OCI-LY7 (cell line): ENCODE results near the gene MED15. TPM values are rescaled to one million over a fixed set of nuclear protein-coding genes. Genes with fewer than 3 reads are reported as not detected.

Experiments used
- BruUV-seq: library from RNA; stranded (reverse); fragments of 400-500 nt; replicated peaks from 2 replicates; lab custom pipeline; 2021; lab: Mats Ljungman, UMichigan
- CTCF ChIA-PET: fragments of 300-600 bp; sonication (Branson Sonifier 250); formaldehyde crosslinking; loops from one replicate; lab custom pipeline; 2022; ENCODE audit warnings: antibody characterized with exemption; ENCODE audit not compliant: unreplicated experiment; lab: Charles Lee
- POLR2A ChIA-PET: fragments of 300-600 bp; sonication (Branson Sonifier 250); formaldehyde crosslinking; loops from one replicate; lab custom pipeline; 2022; ENCODE audit warnings: antibody characterized with exemption; lab: Charles Lee
- DNase-seq: peaks from one replicate; pipeline ENCODE4 v3.0.0-alpha.2; 2015; ENCODE audit warnings: low spot score
- H2AFZ ChIP-seq: fragments of 200-600 bp; sonication (generic), shearing (Covaris generic); 2 replicates; pipeline ENCODE4 v1.6.1; 2014; ENCODE audit warnings: mild to moderate bottlenecking, antibody characterized with exemption, low read length, moderate library complexity
- H3K27ac ChIP-seq: fragments of 200-600 bp; sonication (generic); 2 replicates; pipeline ENCODE4 v1.5.1; 2014; ENCODE audit warnings: mixed run types, low read depth, mild to moderate bottlenecking, moderate library complexity, low read length, inconsistent platforms; ENCODE audit not compliant: poor library complexity, severe bottlenecking
- H3K36me3 ChIP-seq: fragments of 200-600 bp; sonication (generic); 2 replicates; pipeline ENCODE4 v1.6.1; 2014; ENCODE audit warnings: mild to moderate bottlenecking, antibody characterized with exemption, low read length, moderate library complexity, mixed read lengths; ENCODE audit not compliant: insufficient read depth
- H3K4me1 ChIP-seq: fragments of 200-600 bp; sonication (generic); 2 replicates; pipeline ENCODE4 v1.5.1; 2014; ENCODE audit warnings: mild to moderate bottlenecking, low read length; ENCODE audit not compliant: insufficient read depth, poor library complexity, severe bottlenecking
- H3K4me2 ChIP-seq: fragments of 200-600 bp; sonication (generic); 2 replicates; pipeline ENCODE4 v1.6.1; 2014; ENCODE audit warnings: mild to moderate bottlenecking, low read length
- H3K4me3 ChIP-seq: fragments of 200-600 bp; sonication (generic); 2 replicates; pipeline ENCODE4 v1.5.1; 2014; ENCODE audit warnings: mild to moderate bottlenecking, low read depth, low read length; ENCODE audit not compliant: poor library complexity, severe bottlenecking
- H3K79me2 ChIP-seq: fragments of 200-600 bp; sonication (generic); 2 replicates; pipeline ENCODE4 v1.6.1; 2016; ENCODE audit warnings: low read depth, mild to moderate bottlenecking, low read length, moderate library complexity, mixed read lengths; ENCODE audit not compliant: insufficient read depth
- H3K9me2 ChIP-seq: fragments of 200-600 bp; sonication (generic); 2 replicates; pipeline ENCODE4 v1.6.1; 2016; ENCODE audit warnings: mild to moderate bottlenecking, low read length, mixed read lengths; ENCODE audit not compliant: insufficient read depth
- H3K9me3 ChIP-seq: fragments of 200-600 bp; sonication (generic); 2 replicates; pipeline ENCODE4 v1.6.1; 2014; ENCODE audit warnings: mild to moderate bottlenecking, mixed run types, low read length, mixed read lengths
- H4K20me1 ChIP-seq: fragments of 200-600 bp; sonication (generic); 2 replicates; pipeline ENCODE4 v1.6.1; 2014; ENCODE audit warnings: mild to moderate bottlenecking, antibody characterized with exemption, low read length, moderate library complexity, mixed read lengths; ENCODE audit not compliant: insufficient read depth
- CTCF ChIP-seq: fragments of 200-600 bp; sonication (generic); conservative IDR thresholded peaks from 2 replicates; pipeline ENCODE4 v1.5.1; 2014; ENCODE audit warnings: mild to moderate bottlenecking, antibody characterized with exemption, low read length, moderate library complexity, mixed read lengths
- EZH2phosphoT487 ChIP-seq: fragments of 200-600 bp; sonication (generic); IDR thresholded peaks from 2 replicates; pipeline ENCODE4 v1.6.1; 2018; ENCODE audit warnings: low read depth, borderline replicate concordance, mild to moderate bottlenecking, mixed run types, antibody characterized with exemption, low read length, moderate library complexity, mixed read lengths
- intact Hi-C: fragments of 100-400 bp; cut with micrococcal nuclease; formaldehyde crosslinking; loops from one replicate; pipeline ENCODE4 v1.10.0; 2022; ENCODE audit not compliant: unreplicated experiment
- total RNA-seq, 2 experiments: library from RNA; depleted of rRNA in 1 of 2; stranded (reverse); fragments of >200 nt in 1 of 2; shearing (Covaris generic) in 1 of 2; gene quantifications; 2 replicates each; pipeline ENCODE4 v1.2.3, GENCODE V29; 2014 to 2022

Gene MED15
- total RNA-seq, 2 experiments from 2014 or later: 28.7 to 79.2 TPM

DNA sequence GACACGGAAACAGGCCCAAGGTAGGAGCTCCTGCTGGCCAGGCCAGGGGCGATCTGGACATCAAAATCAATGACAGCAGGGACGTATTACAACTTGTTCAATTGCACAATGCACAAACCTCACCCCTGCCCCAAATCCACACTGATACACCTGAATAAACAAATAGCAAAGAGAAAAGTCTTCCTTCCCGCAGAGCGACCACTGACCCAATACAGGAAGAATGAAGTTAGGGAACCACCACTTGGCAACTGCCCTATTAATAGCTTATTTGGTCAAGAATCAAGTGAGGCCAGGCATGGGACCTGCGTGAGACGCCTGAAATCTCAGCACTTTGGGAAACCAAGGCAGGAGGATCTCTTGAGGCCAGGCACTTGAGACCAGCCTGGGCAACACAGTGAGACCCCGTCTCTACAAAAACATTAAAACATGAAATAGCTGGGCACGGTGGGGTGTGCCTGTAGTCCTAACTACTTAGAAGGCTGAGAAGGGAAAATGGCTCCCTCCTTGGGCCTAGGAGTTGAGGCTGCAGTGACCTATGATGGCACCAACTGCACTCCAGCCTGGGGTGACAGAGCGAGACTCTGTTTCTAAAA lies 109.1 kb downstream of the MED15 start:
- Histone ChIP-seq H3K9me2 (no peaks in the 10 kb centered on the region), H3K79me2 (no peaks in the 10 kb centered on the region), H3K36me3 (no peaks in the 10 kb centered on the region), H3K4me3 (no peak overlapping the region), H4K20me1 (no peaks in the 10 kb centered on the region), H3K4me1 (no peaks in the 10 kb centered on the region), H3K27ac (no peak overlapping the region), H3K9me3 (no peaks in the 10 kb centered on the region), H3K4me2 (no peak overlapping the region), H2AFZ (no peak overlapping the region)
- intact Hi-C loops: loop anchor here (10.0 kb wide), 1 partner anchor 168 kb away; no protein-coding TSS in a partner anchor
- DNase-seq: no peak
- no TSS peak for BruUV-seq
- TF ChIP-seq EZH2phosphoT487 (no peak), CTCF (no peak)
- ChIA-PET CTCF (no interaction called here), POLR2A (no interaction called here)

- no peaks in the 10 kb centered on the region for H3K9me2 ChIP-seq
- H3K4me2 ChIP-seq: no peak overlapping the region
- H2AFZ ChIP-seq: no peak overlapping the region
- no peaks in the 10 kb centered on the region for H3K79me2 ChIP-seq
- ChIA-PET CTCF (no interaction called here), POLR2A (interaction anchor here (0.5 to 0.7 kb wide), 2 partner anchors 104 to 491 kb away, joined by 3 to 4 read pairs; no protein-coding TSS in a partner anchor)
- no peaks in the 10 kb centered on the region for H3K4me1 ChIP-seq
- H3K36me3 ChIP-seq: no peaks in the 10 kb centered on the region
- intact Hi-C loops: loop anchor here (10.0 kb wide), 1 partner anchor 166 kb away; no protein-coding TSS in a partner anchor
- H3K4me3 ChIP-seq: no peak overlapping the region
- no peak overlapping the region for H3K27ac ChIP-seq
- no TSS peak for BruUV-seq
- DNase-seq: no peak
- H3K9me3 ChIP-seq: no peaks in the 10 kb centered on the region
- no peaks in the 10 kb centered on the region for H4K20me1 ChIP-seq
- TF ChIP-seq EZH2phosphoT487: no peak
- no peak for TF ChIP-seq CTCF
Observed at GRCh38 chr22:20618488-20618887, 111.1 kb downstream of the MED15 start.
